MM.1S (cell line): ENCODE measurements around the gene MBD2.

Source experiments
- DNase-seq: peaks from one replicate; pipeline ENCODE4 v3.0.0-alpha.2; 2015
- H2AFZ ChIP-seq: fragments of 300-600 bp; sonication (generic); 2 replicates; pipeline ENCODE4 v1.6.0; 2016; ENCODE audit warnings: antibody characterized with exemption, low read length
- H3F3A ChIP-seq: fragments of 300-600 bp; sonication (generic); 2 replicates; pipeline ENCODE4 v1.6.1; 2016; ENCODE audit warnings: mild to moderate bottlenecking, antibody characterized with exemption, low read length, moderate library complexity, mixed read lengths; ENCODE audit not compliant: insufficient read depth
- H3K27ac ChIP-seq: fragments of 300-600 bp; sonication (generic); 2 replicates; pipeline ENCODE4 v1.5.1; 2016; ENCODE audit warnings: mild to moderate bottlenecking, low read length
- H3K27me3 ChIP-seq: fragments of 300-600 bp; sonication (generic); replicated peaks from 2 replicates; pipeline ENCODE4 v1.6.0; 2016; ENCODE audit warnings: low read length; ENCODE audit not compliant: insufficient read depth
- H3K36me3 ChIP-seq: fragments of 300-600 bp; sonication (generic); replicated peaks from 2 replicates; pipeline ENCODE4 v1.6.1; 2016; ENCODE audit warnings: mild to moderate bottlenecking, low read length, mixed read lengths; ENCODE audit not compliant: insufficient read depth
- H3K4me1 ChIP-seq: fragments of 300-600 bp; sonication (generic); 2 replicates; pipeline ENCODE4 v1.6.1; 2016; ENCODE audit warnings: low read length, mixed read lengths
- H3K4me2 ChIP-seq: fragments of 300-600 bp; sonication (generic); 2 replicates; pipeline ENCODE4 v1.6.0; 2016; ENCODE audit warnings: low read depth, low read length
- H3K4me3 ChIP-seq: fragments of 300-600 bp; sonication (generic); 2 replicates; pipeline ENCODE4 v1.5.1; 2016; ENCODE audit warnings: low read length, mixed read lengths
- H3K79me2 ChIP-seq: fragments of 300-600 bp; sonication (generic); 2 replicates; pipeline ENCODE4 v1.6.1; 2016; ENCODE audit warnings: mixed run types, low read length, mixed read lengths
- H3K9ac ChIP-seq: fragments of 300-600 bp; sonication (generic); 2 replicates; pipeline ENCODE4 v1.6.1; 2016; ENCODE audit warnings: low read length, mixed read lengths
- H3K9me2 ChIP-seq: fragments of 300-600 bp; sonication (generic); replicated peaks from 2 replicates; pipeline ENCODE4 v1.6.1; 2016; ENCODE audit warnings: mild to moderate bottlenecking, low read length, mixed read lengths; ENCODE audit not compliant: insufficient read depth
- H3K9me3 ChIP-seq: fragments of 300-600 bp; sonication (generic); replicated peaks from 2 replicates; pipeline ENCODE4 v1.6.1; 2016; ENCODE audit warnings: mild to moderate bottlenecking, low read length, mixed read lengths; ENCODE audit not compliant: insufficient read depth
- H4K20me1 ChIP-seq: fragments of 300-600 bp; sonication (generic); 2 replicates; pipeline ENCODE4 v1.6.1; 2016; ENCODE audit warnings: mild to moderate bottlenecking, low read length, moderate library complexity, mixed read lengths; ENCODE audit not compliant: insufficient read depth
- CTCF ChIP-seq: fragments of 300-600 bp; sonication (generic); IDR thresholded peaks from 2 replicates; pipeline ENCODE4 v1.5.1; 2016; ENCODE audit warnings: antibody characterized with exemption, low read length, mixed read lengths
- EZH2 ChIP-seq: fragments of 300-600 bp; sonication (generic); optimal IDR thresholded peaks from 2 replicates; pipeline ENCODE3; 2017; ENCODE audit warnings: low read depth, mild to moderate bottlenecking, antibody characterized with exemption, low read length, mixed read lengths
- EZH2phosphoT487 ChIP-seq: fragments of 300-600 bp; sonication (generic); IDR thresholded peaks from 2 replicates; pipeline ENCODE4 v1.6.1; 2018; ENCODE audit warnings: antibody characterized with exemption, low read length

The MBD2 gene

GRCh38 chr18:54169431-54170403 is 54.8 kb downstream of the MBD2 start:
- Histone ChIP-seq H3F3A (peaks cover 10% of the 10 kb centered on the region), H4K20me1 (no peaks in the 10 kb centered on the region), H3K27me3 (no peaks in the 10 kb centered on the region), H3K27ac (no peak overlapping the region), H3K4me1 (peaks cover 28% of the 10 kb centered on the region), H2AFZ (no peak overlapping the region), H3K9me3 (no peaks in the 10 kb centered on the region), H3K9me2 (no peaks in the 10 kb centered on the region), H3K9ac (no peak overlapping the region), H3K4me3 (no peak overlapping the region), H3K36me3 (0 out of 2 replicates have a peak, but pooled peaks cover 6% of the 10 kb centered on the region), H3K4me2 (no peak overlapping the region), H3K79me2 (peaks cover 72% of the 10 kb centered on the region)
- no peak for TF ChIP-seq CTCF
- TF ChIP-seq EZH2, result no peak
- TF ChIP-seq EZH2phosphoT487, result no peak
- DNase-seq, result no peak

GRCh38 chr18:54165450-54165849 is 59.0 kb downstream of the MBD2 start:
- no peak for DNase-seq
- Histone ChIP-seq H3K4me3 (no peak overlapping the region), H3K27ac (no peak overlapping the region), H3K27me3 (no peaks in the 10 kb centered on the region), H2AFZ (no peak overlapping the region), H3K36me3 (peaks cover 6% of the 10 kb centered on the region; the same call in 1 of the 2 replicates), H3F3A (no peaks in the 10 kb centered on the region), H3K9me3 (no peaks in the 10 kb centered on the region), H3K9me2 (no peaks in the 10 kb centered on the region), H3K4me2 (no peak overlapping the region), H3K4me1 (peaks cover 8% of the 10 kb centered on the region; the same call in 1 of the 2 replicates), H3K79me2 (peaks cover 64% of the 10 kb centered on the region), H4K20me1 (no peaks in the 10 kb centered on the region), H3K9ac (no peak overlapping the region)
- TF ChIP-seq EZH2phosphoT487, result no peak

GRCh38 chr18:54163453-54163852 is 61.0 kb downstream of the MBD2 start:
- Histone ChIP-seq H3K9ac (no peak overlapping the region), H3K79me2 (peaks cover 48% of the 10 kb centered on the region), H3K9me2 (no peaks in the 10 kb centered on the region), H3K36me3 (peaks cover 6% of the 10 kb centered on the region; the same call in 1 of the 2 replicates), H4K20me1 (no peaks in the 10 kb centered on the region), H3K4me1 (no peaks in the 10 kb centered on the region), H3K27ac (no peak overlapping the region), H3K4me3 (no peak overlapping the region), H2AFZ (no peak overlapping the region), H3K27me3 (no peaks in the 10 kb centered on the region), H3F3A (no peaks in the 10 kb centered on the region), H3K4me2 (no peak overlapping the region), H3K9me3 (no peaks in the 10 kb centered on the region)
- no peak for TF ChIP-seq EZH2phosphoT487
- no peak for TF ChIP-seq EZH2
- TF ChIP-seq CTCF, result no peak
- no peak for DNase-seq

GRCh38 chr18:54162431-54162830 is 62.0 kb downstream of the MBD2 start:
- DNase-seq, result no peak
- Histone ChIP-seq H3K27me3 (no peaks in the 10 kb centered on the region), H3K9me2 (no peaks in the 10 kb centered on the region), H3K4me2 (no peak overlapping the region), H3K27ac (no peak overlapping the region), H2AFZ (no peak overlapping the region), H4K20me1 (no peaks in the 10 kb centered on the region), H3K9me3 (no peaks in the 10 kb centered on the region), H3K4me3 (no peak overlapping the region), H3F3A (no peaks in the 10 kb centered on the region), H3K4me1 (no peaks in the 10 kb centered on the region), H3K36me3 (peaks cover 6% of the 10 kb centered on the region; the same call in 1 of the 2 replicates), H3K9ac (no peak overlapping the region), H3K79me2 (peaks cover 44% of the 10 kb centered on the region)
- no peak for TF ChIP-seq EZH2
- TF ChIP-seq EZH2phosphoT487, result no peak
- TF ChIP-seq CTCF, result no peak
